ENCODE data around the gene ACOD1. TPM values are rescaled to one million over a fixed set of nuclear protein-coding genes. Genes with fewer than 3 reads are reported as not detected.
"Not testable (repeated sequence)": the region's sequence is repeated elsewhere in the genome, so short reads cannot be mapped to it uniquely, and the experiment has no call there.

Gene ACOD1
- total RNA-seq, 1 experiment from 2014 or later = not detected

DNA sequence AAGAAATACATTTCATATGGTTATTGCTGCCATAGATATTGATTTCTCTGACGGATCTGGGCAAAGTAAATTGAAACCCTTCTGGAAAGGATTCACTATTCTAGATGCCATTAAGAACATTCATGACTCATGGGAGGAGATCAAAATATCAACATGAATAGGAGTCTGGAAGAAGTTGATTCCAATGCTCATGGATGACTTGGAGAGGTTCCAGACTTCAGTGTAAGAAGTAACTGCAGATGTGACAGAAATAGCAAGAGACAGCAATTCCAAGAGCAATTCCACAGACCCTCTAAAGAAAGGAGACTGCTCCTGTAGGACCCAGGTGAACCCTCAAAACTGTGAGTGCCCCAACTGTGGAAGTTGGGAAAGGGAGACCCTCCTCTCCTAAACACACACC is 31.2 kb upstream of the ACOD1 start:
- Histone ChIP-seq H4K8ac (replicated peaks; ENCODE audit: insufficient read length, low read depth, low read length) (no peak overlapping the region), H3K4me1 (ENCODE audit: insufficient read depth, low read length) (no peaks in the 10 kb centered on the region), H2BK5ac (ENCODE audit: insufficient read length, low read length) (no peak overlapping the region), H4K91ac (ENCODE audit: insufficient read length, low read depth, low read length) (no peak overlapping the region), H3K79me2 (ENCODE audit: insufficient read depth, low read length) (no peaks in the 10 kb centered on the region), H2BK120ac (ENCODE audit: low read depth, low read length, poor library complexity, severe bottlenecking) (no peak overlapping the region), H3K27me3 (ENCODE audit: insufficient read depth, low read length) (no peaks in the 10 kb centered on the region), H3K4me2 (ENCODE audit: insufficient read depth, insufficient read length, low read length) (no peak overlapping the region), H3K9ac (ENCODE audit: extremely low read depth, insufficient read length, low read length) (no peak overlapping the region), H3K79me1 (ENCODE audit: insufficient read depth, low read depth, low read length, poor library complexity, severe bottlenecking) (no peaks in the 10 kb centered on the region), H4K20me1 (ENCODE audit: control insufficient read depth, insufficient read depth, insufficient read length) (no peaks in the 10 kb centered on the region), H4K5ac (ENCODE audit: insufficient read length, low read depth, low read length) (no peak overlapping the region), H3K18ac (ENCODE audit: insufficient read length, low read depth, low read length) (no peak overlapping the region), H2AK5ac (ENCODE audit: insufficient read length, low read length) (no peak overlapping the region), H3K9me3 (ENCODE audit: control insufficient read depth, low read depth, low read length) (no peaks in the 10 kb centered on the region), H2BK15ac (ENCODE audit: low read depth, low read length) (no peak overlapping the region), H3T11ph (ENCODE audit: low read length) (no peak overlapping the region), H2AFZ (ENCODE audit: low read length) (no peak overlapping the region), H3K27ac (ENCODE audit: insufficient read length, low read depth, low read length) (no peak overlapping the region), H2BK12ac (ENCODE audit: insufficient read length, low read depth, low read length) (no peak overlapping the region), H3K23me2 (ENCODE audit: insufficient read length, low read depth, low read length, poor library complexity, severe bottlenecking) (no peaks in the 10 kb centered on the region), H3K56ac (ENCODE audit: insufficient read length, low read depth, low read length) (no peak overlapping the region), H2BK20ac (ENCODE audit: low read depth, low read length, poor library complexity, severe bottlenecking) (no peak overlapping the region), H3K23ac (ENCODE audit: insufficient read length, low read depth, low read length) (no peak overlapping the region), H3K14ac (ENCODE audit: insufficient read depth, low read length) (no peak overlapping the region), H3K4ac (ENCODE audit: low read depth, low read length) (no peak overlapping the region)
- H3K9me3 Mint-ChIP-seq = peaks cover 6 to 7% of the 10 kb centered on the region in 2 experiments; a peak in 4 of 5 replicates
- no CpG with 5 or more reads among the region's 1 CpG for WGBS (ENCODE audit: extremely low coverage, insufficient read length, low lambda C conversion rate)
- no peaks in the 10 kb centered on the region for H3K4me1 Mint-ChIP-seq
- H3K27me3 Mint-ChIP-seq (ENCODE audit: low read depth) = no peaks in the 10 kb centered on the region
- DNase-seq = no peak
- TF ChIP-seq CTCF (conservative IDR thresholded peaks at IDR 0.05) = no peak
- H3K36me3 Mint-ChIP-seq (ENCODE audit: insufficient read depth in 1 of 3, low read depth in 3 of 3) = peaks cover 0 to 5% (median 0%) of the 10 kb centered on the region in 3 experiments; a peak in 3 of 7 replicates
- no peak overlapping the region for H3K4me3 Mint-ChIP-seq
- H3K27ac Mint-ChIP-seq = no peak overlapping the region

DNA sequence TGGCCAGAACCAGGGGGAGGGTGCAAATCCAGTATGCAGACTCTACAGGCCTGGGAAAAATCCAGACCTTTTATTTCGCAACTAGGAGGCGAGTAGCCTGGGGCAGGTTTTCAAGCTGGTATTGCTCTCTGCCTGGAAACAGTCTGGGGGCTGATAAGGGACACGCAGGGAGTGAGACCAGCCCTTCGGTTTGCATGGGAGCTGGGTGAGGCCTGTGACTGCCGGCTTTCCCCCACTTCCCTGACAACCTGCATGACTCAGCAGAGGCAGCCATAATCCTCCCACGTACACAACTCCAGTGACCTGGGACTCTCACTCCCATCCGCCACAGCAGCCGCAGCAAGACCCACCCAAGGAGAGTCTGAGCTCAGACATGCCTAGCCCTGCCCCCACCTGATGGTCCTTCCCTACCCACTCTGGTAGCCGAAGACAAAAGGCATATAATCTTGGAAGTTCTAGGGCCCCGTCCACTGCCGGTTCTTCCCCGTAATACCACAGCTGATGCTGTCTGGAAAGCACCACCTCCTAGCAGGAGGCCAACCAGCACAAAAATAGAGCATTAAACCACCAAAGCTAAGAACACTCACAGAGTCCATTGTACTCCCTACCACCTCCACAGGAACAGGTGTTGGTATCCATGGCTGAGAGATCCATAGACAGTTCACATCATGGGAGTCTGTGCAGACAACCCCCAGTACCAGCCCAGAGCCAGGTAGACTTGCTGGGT is 30.4 kb upstream of the ACOD1 start:
- peak overlapping the region in 2 of 3 experiments; percentile 17 to 60; a peak in 2 of 7 replicates for H3K27ac Mint-ChIP-seq
- H3K36me3 Mint-ChIP-seq (ENCODE audit: insufficient read depth in 1 of 3, low read depth in 3 of 3); H3K4me1 Mint-ChIP-seq; H3K18ac ChIP-seq (ENCODE audit: insufficient read length, low read depth, low read length); H3K79me2 ChIP-seq (ENCODE audit: insufficient read depth, low read length); H3K23me2 ChIP-seq (ENCODE audit: insufficient read length, low read depth, low read length, poor library complexity, severe bottlenecking); H2BK20ac ChIP-seq (ENCODE audit: low read depth, low read length, poor library complexity, severe bottlenecking); H2BK5ac ChIP-seq (ENCODE audit: insufficient read length, low read length); H3K9me3 Mint-ChIP-seq; H3K9ac ChIP-seq (ENCODE audit: extremely low read depth, insufficient read length, low read length); H2BK120ac ChIP-seq (ENCODE audit: low read depth, low read length, poor library complexity, severe bottlenecking); H3K56ac ChIP-seq (ENCODE audit: insufficient read length, low read depth, low read length); H3T11ph ChIP-seq (ENCODE audit: low read length); H3K4me3 Mint-ChIP-seq; H2AFZ ChIP-seq (ENCODE audit: low read length); H3K23ac ChIP-seq (ENCODE audit: insufficient read length, low read depth, low read length); H3K4ac ChIP-seq (ENCODE audit: low read depth, low read length); DNase-seq; H3K4me2 ChIP-seq (ENCODE audit: insufficient read depth, insufficient read length, low read length); H3K9me3 ChIP-seq (ENCODE audit: control insufficient read depth, low read depth, low read length); H2AK5ac ChIP-seq (ENCODE audit: insufficient read length, low read length); H3K4me1 ChIP-seq (ENCODE audit: insufficient read depth, low read length); H3K27me3 ChIP-seq (ENCODE audit: insufficient read depth, low read length); H2BK12ac ChIP-seq (ENCODE audit: insufficient read length, low read depth, low read length); H4K91ac ChIP-seq (ENCODE audit: insufficient read length, low read depth, low read length); H2BK15ac ChIP-seq (ENCODE audit: low read depth, low read length); H3K14ac ChIP-seq (ENCODE audit: insufficient read depth, low read length); H3K79me1 ChIP-seq (ENCODE audit: insufficient read depth, low read depth, low read length, poor library complexity, severe bottlenecking); H4K8ac ChIP-seq (replicated peaks; ENCODE audit: insufficient read length, low read depth, low read length); H4K20me1 ChIP-seq (ENCODE audit: control insufficient read depth, insufficient read depth, insufficient read length); H3K27me3 Mint-ChIP-seq (ENCODE audit: low read depth); H4K5ac ChIP-seq (ENCODE audit: insufficient read length, low read depth, low read length); H3K27ac ChIP-seq (ENCODE audit: insufficient read length, low read depth, low read length): not testable (repeated sequence)
- no CpG with 5 or more reads among the region's 12 CpGs for WGBS (ENCODE audit: extremely low coverage, insufficient read length, low lambda C conversion rate)

All from H9 (cell line).